Natural killer cell treated with Interleukin-12 subunit alpha and Interleukin-12 subunit beta and Interleukin-15 and Interleukin-18, amount 100 ng/mL, for 72 hours (primary cell): ENCODE measurements around the gene RAB3IL1. TPM values are rescaled to one million over a fixed set of nuclear protein-coding genes. Genes with fewer than 3 reads are reported as not detected.
A peak's percentile ranks its signal among the peaks of the same experiment; 100 is the strongest.

Experiments
- ATAC-seq, 2 donors: fragments of 150-1000 bp; cut with Tn5 transposase in 1 of 2; sonication (Bioruptor Pico), chemical (Tn5 transposase) in 1 of 2; 2 replicates each; pipeline ENCODE4 v1.10.0; 2021
- DNase-seq: peaks from one replicate; pipeline ENCODE4 v3.0.0; 2022; ENCODE audit warnings: low spot score
- H3K27ac Mint-ChIP-seq, 2 donors: 1 replicate in 1 of 2; 2 replicates in 1 of 2; pipeline ENCODE4 v1.8.0; 2022; ENCODE audit warnings: mixed read lengths in 2 of 2, mild to moderate bottlenecking in 1 of 2, moderate library complexity in 1 of 2
- H3K27me3 Mint-ChIP-seq, 2 donors: 1 replicate in 1 of 2; 2 replicates in 1 of 2; pipeline ENCODE4 v1.8.0; 2022; ENCODE audit warnings: mixed read lengths in 2 of 2
- H3K36me3 Mint-ChIP-seq: one replicate; pipeline ENCODE4 v1.8.0; 2022; ENCODE audit warnings: mixed read lengths
- H3K4me1 Mint-ChIP-seq, 2 donors: 1 replicate in 1 of 2; 2 replicates in 1 of 2; pipeline ENCODE4 v1.8.0; 2022; ENCODE audit warnings: low read depth in 2 of 2, mixed read lengths in 2 of 2, mild to moderate bottlenecking in 1 of 2
- H3K4me3 Mint-ChIP-seq: one replicate; pipeline ENCODE4 v1.8.0; 2022; ENCODE audit warnings: mixed read lengths
- H3K9me3 Mint-ChIP-seq: 2 replicates; pipeline ENCODE4 v1.8.0; 2022; ENCODE audit warnings: mixed read lengths
- total RNA-seq, 2 donors: library from RNA; stranded (reverse); gene quantifications; one replicate each; pipeline ENCODE4 v1.2.3, GENCODE V29; 2022

Gene RAB3IL1
- total RNA-seq, 2 donors from 2014 or later: not detected

DNA sequence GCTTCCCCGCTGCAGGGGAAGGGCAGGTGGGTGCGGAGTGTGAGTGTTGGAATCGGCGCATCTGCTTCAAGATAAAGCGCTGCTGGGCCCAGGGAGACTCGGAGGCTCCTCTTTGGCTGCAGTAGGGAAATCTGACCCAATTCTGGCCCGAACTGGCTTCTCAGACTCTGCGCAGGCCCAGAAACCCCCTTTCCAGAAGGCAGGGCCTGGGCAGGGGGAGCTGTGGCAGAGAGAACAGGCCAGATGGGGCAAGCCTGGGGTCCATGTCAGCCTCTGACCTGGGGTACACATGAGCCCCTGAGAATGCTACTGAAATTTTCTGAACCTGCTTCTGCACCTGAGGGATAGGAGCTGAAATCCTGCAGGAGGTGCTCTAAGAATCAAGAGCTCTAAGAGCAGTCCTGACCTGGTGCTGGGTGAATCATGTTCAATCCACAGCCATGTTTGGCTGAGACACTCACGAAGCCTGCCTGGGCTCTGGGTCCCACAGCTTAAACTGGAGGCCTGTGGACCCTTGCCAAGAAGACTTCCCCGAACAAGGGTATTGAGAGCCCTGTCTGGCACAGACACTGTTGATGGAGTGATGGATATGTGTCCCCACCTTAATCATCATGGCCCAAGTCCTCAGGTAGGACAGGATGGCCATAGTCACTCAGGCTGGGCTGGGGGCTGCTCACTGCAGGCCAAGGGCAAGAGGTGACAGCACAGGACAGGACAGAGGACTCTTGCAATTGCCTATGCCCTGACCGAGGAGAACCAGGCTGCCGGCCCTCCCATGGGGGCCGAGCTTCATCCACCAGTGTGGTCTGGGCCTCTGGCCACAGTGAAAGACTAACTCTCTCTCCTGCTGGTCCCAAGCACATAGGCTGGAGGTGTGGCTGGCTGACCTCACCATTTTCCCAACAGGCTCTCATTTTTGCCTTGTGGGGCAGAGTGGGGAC is 6.9 kb downstream of the RAB3IL1 start:
- Mint-ChIP-seq H3K27me3 (peaks cover 0 to 24% of the 10 kb centered on the region in 2 donors), H3K9me3 (no peaks in the 10 kb centered on the region), H3K27ac (no peak overlapping the region), H3K4me1 (no peaks in the 10 kb centered on the region), H3K36me3 (no peaks in the 10 kb centered on the region), H3K4me3 (no peak overlapping the region)
- DNase-seq: no peak
- no peak for ATAC-seq

DNA sequence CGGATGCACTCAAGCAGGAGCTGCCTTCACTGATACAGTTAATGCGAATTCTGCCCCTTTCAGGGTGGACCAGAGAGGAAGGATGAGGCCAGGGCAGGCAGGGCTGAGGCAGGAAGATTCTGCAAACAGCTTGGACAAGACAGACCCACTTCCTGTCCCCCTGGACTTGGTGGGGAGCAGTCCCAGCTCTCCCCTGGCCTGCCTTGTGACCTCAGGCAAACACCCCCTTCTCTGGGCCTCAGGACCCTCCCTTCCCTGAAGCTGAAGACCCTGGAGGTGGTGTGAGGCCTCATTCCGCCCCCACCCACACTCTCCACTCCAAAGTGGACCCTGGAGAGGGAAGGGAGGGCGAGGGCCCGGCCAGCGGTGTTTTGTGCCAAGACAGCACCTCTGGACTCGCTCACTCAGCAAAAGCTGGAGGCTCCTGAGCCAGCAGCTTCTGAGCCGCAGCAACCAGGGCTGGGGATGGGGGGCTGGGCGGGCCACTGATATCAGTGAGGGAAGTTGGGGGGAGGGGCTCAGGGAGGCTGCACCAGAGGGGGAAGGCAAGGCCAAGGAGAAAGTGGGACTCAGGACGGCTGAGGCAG is 8.5 kb downstream of the RAB3IL1 start:
- DNase-seq (no peak), ATAC-seq (no peak)
- peaks cover 0 to 3% of the 10 kb centered on the region in 2 donors for H3K4me1 Mint-ChIP-seq
- H3K36me3 Mint-ChIP-seq: no peaks in the 10 kb centered on the region
- H3K27me3 Mint-ChIP-seq: peaks cover 0 to 12% of the 10 kb centered on the region in 2 donors
- no peak overlapping the region for H3K4me3 Mint-ChIP-seq
- no peak overlapping the region for H3K27ac Mint-ChIP-seq
- H3K9me3 Mint-ChIP-seq: no peaks in the 10 kb centered on the region

GRCh38 chr11:61907871-61908729 is 9.3 kb downstream of the RAB3IL1 start:
- Mint-ChIP-seq H3K36me3 (no peaks in the 10 kb centered on the region), H3K27me3 (peaks cover 0 to 8% of the 10 kb centered on the region in 2 donors), H3K27ac (no peak overlapping the region), H3K4me1 (peaks cover 0 to 4% of the 10 kb centered on the region in 2 donors), H3K4me3 (no peak overlapping the region), H3K9me3 (no peaks in the 10 kb centered on the region)
- ATAC-seq: no peak
- DNase-seq: no peak

DNA sequence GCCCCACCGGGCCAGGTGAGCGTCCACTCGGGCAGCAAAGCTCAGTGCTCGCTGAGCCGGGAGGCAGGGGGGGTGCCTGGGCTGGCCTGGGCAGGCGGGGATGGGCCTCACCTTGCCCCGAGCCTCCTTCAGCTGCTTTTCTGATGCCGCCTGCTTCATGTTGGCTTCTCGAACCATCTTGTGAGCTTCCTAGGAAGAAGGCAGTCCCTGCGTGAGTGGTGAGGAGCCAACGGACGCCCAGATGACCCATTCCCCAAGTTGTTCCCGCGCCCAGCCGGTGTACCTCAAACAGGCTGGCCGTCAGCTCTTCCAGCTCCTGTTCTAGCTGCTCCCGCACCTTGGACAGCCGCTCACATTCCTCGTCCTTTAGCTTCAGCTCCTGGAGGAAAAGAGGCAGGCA is 10.1 kb downstream of the RAB3IL1 start:
- no peak for DNase-seq
- H3K4me1 Mint-ChIP-seq: peaks cover 0 to 4% of the 10 kb centered on the region in 2 donors
- H3K36me3 Mint-ChIP-seq: no peaks in the 10 kb centered on the region

DNA sequence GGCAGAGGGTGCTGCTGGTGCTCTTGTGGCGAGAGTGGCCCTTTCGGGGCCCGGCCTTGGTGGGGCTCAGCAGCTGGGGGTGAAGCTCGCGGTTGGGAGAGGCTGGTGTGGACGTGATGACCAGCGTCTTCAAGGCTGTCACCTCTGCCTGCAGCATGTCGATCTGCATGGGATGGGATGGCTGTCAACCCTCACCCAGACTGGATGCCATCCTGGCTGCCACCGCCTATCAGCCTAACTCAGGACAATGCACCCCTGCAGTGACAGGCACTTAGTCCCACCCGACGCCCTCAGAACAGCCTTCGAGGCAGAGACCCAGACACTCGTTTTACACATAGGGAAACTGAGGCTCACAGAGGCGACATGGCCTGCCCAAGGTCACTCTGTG is 10.8 kb downstream of the RAB3IL1 start:
- H3K4me3 Mint-ChIP-seq: no peak overlapping the region
- no peak overlapping the region for H3K27ac Mint-ChIP-seq
- ATAC-seq (no peak), DNase-seq (no peak)
- no peaks in the 10 kb centered on the region for H3K36me3 Mint-ChIP-seq
- no peaks in the 10 kb centered on the region for H3K9me3 Mint-ChIP-seq
- H3K27me3 Mint-ChIP-seq: no peaks in the 10 kb centered on the region
- peaks cover 0 to 4% of the 10 kb centered on the region in 2 donors for H3K4me1 Mint-ChIP-seq

More for the DNA sequence above, 10.1 kb downstream of the RAB3IL1 start:
- Mint-ChIP-seq H3K9me3 (no peaks in the 10 kb centered on the region), H3K4me3 (no peak overlapping the region), H3K27me3 (peaks cover 0 to under 1% of the 10 kb centered on the region in 2 donors), H3K27ac (no peak overlapping the region)
- no peak for ATAC-seq

- Mint-ChIP-seq H3K36me3 (no peaks in the 10 kb centered on the region), H3K4me3 (no peak overlapping the region), H3K9me3 (no peaks in the 10 kb centered on the region), H3K4me1 (peaks cover 0 to 4% of the 10 kb centered on the region in 2 donors), H3K27ac (no peak overlapping the region), H3K27me3 (no peaks in the 10 kb centered on the region)
- no peak for ATAC-seq
- DNase-seq: no peak
Measured at GRCh38 chr11:61905801-61906521, 11.4 kb downstream of the RAB3IL1 start.

- H3K4me3 Mint-ChIP-seq: no peak overlapping the region
- ATAC-seq: no peak
- H3K36me3 Mint-ChIP-seq: no peaks in the 10 kb centered on the region
- peaks cover 0 to 4% of the 10 kb centered on the region in 2 donors for H3K4me1 Mint-ChIP-seq
- H3K9me3 Mint-ChIP-seq: no peaks in the 10 kb centered on the region
- no peaks in the 10 kb centered on the region for H3K27me3 Mint-ChIP-seq
- H3K27ac Mint-ChIP-seq: no peak overlapping the region
- no peak for DNase-seq
Measured at GRCh38 chr11:61905067-61905696, 12.2 kb downstream of the RAB3IL1 start.

- H3K9me3 Mint-ChIP-seq: no peaks in the 10 kb centered on the region
- DNase-seq (no peak), ATAC-seq (peak; percentile 39 to 66)
- no peaks in the 10 kb centered on the region for H3K36me3 Mint-ChIP-seq
- H3K4me3 Mint-ChIP-seq: no peak overlapping the region
- H3K27me3 Mint-ChIP-seq: no peaks in the 10 kb centered on the region
- peaks cover 0 to 4% of the 10 kb centered on the region in 2 donors for H3K4me1 Mint-ChIP-seq
- H3K27ac Mint-ChIP-seq: no peak overlapping the region
Measured at GRCh38 chr11:61904539-61905048, 12.8 kb downstream of the RAB3IL1 start.

GRCh38 chr11:61903845-61904244 is 13.5 kb downstream of the RAB3IL1 start:
- Mint-ChIP-seq H3K27me3 (no peaks in the 10 kb centered on the region), H3K36me3 (no peaks in the 10 kb centered on the region), H3K9me3 (no peaks in the 10 kb centered on the region), H3K4me3 (no peak overlapping the region), H3K4me1 (peaks cover 5 to 9% of the 10 kb centered on the region in 2 donors), H3K27ac (peak overlapping the region in 1 of 2 donors; percentile 35)
- DNase-seq: no peak
- ATAC-seq: no peak

GRCh38 chr11:61902313-61902712 is 15.1 kb downstream of the RAB3IL1 start:
- no peaks in the 10 kb centered on the region for H3K9me3 Mint-ChIP-seq
- ATAC-seq: no peak
- H3K4me3 Mint-ChIP-seq: no peak overlapping the region
- peaks cover 5 to 9% of the 10 kb centered on the region in 2 donors for H3K4me1 Mint-ChIP-seq
- DNase-seq: no peak
- H3K36me3 Mint-ChIP-seq: no peaks in the 10 kb centered on the region
- no peak overlapping the region for H3K27ac Mint-ChIP-seq
- H3K27me3 Mint-ChIP-seq: no peaks in the 10 kb centered on the region

- Mint-ChIP-seq H3K4me3 (no peak overlapping the region), H3K27me3 (no peaks in the 10 kb centered on the region), H3K9me3 (no peaks in the 10 kb centered on the region), H3K36me3 (no peaks in the 10 kb centered on the region), H3K27ac (no peak overlapping the region), H3K4me1 (peaks cover 5 to 11% of the 10 kb centered on the region in 2 donors)
- ATAC-seq: no peak
- no peak for DNase-seq
Measured at GRCh38 chr11:61901397-61901796, 16.0 kb downstream of the RAB3IL1 start.

DNA sequence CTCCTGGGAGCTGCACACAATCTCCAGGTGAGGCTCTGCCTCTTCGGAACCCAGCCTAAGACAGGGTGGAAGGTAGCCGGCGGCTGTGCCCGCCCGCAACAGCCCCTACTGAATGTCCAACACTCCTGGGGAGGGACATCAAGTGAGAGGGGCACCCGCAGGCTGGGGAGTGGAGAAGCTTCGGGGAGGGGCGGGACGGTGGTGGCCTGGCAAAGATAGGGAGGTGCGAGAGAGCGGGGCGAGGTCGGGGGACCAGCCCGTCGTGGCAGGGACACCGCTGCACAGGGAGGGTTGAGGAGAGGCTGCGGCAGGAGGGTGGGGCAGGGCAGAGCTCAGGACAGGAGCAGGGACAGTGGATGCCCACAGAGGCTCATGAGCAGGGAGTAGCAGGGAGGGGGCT is 17.1 kb downstream of the RAB3IL1 start:
- DNase-seq (no peak), ATAC-seq (no peak)
- no peak overlapping the region for H3K4me3 Mint-ChIP-seq
- no peak overlapping the region for H3K27ac Mint-ChIP-seq
- no peaks in the 10 kb centered on the region for H3K9me3 Mint-ChIP-seq
- H3K27me3 Mint-ChIP-seq: no peaks in the 10 kb centered on the region
- peaks cover 5 to 12% of the 10 kb centered on the region in 2 donors for H3K4me1 Mint-ChIP-seq
- no peaks in the 10 kb centered on the region for H3K36me3 Mint-ChIP-seq
